Activated CD8-positive, alpha-beta memory T cell treated with anti-CD3 and anti-CD28 coated beads for 24 hours (primary cell): ENCODE measurements around the gene SORCS2.

ENCODE experiments used
- DNase-seq: peaks from one replicate; pipeline ENCODE4 v3.0.0-alpha.2; 2020

The SORCS2 gene

GRCh38 chr4:7662507-7662846 lies 470.1 kb downstream of the SORCS2 start:
- DNase-seq, result no peak

DNA sequence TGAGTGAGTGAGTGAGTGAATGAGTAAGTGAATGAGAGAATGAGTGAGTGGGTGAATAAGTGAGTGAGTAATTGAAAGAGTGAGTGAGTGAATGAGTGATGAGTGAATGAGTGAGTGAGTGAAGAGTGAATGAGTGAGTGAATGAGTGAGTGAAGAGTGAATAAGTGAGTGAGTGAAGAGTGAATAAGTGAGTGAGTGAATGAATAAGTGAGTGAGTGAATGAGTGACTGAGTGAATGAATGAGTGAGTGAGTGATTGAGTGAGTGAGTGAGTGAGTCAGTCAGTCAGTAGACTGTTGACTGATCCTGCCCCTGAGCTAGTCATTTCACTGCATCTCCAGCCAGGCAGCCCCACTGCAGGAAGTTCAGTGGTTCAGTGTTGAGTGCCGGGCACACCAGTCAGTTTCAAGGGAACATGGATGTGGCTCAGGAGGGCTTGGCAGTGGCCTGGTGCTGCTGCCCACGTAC lies 470.8 kb downstream of the SORCS2 start:
- no peak for DNase-seq

DNA sequence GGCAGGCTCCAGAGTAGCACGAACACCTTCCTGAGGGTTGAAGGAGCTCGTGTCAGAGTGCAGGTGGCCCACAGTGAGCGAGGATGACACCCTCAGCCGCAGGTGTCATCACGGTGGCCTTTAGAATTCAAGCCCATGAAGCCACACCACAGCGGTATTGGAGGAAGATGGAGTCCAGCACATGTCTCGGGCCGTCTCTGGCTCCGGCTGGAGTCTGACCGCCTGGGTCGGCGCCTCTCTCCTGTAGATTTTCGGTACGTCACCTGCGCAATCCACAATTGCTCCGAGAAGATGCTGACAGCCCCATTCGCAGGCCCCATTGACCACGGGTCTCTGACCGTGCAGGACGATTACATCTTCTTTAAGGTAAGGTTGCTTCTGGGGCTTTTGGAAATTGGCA lies 471.8 kb downstream of the SORCS2 start:
- DNase-seq, result no peak

GRCh38 chr4:7665321-7665720 lies 473.0 kb downstream of the SORCS2 start:
- no peak for DNase-seq

- no peak for DNase-seq
These were observed 473.7 kb downstream of the SORCS2 start for GRCh38 chr4:7666011-7666410.

- no peak for DNase-seq
These were observed 474.4 kb downstream of the SORCS2 start for GRCh38 chr4:7666744-7667143.

- no peak for DNase-seq
These were observed 475.9 kb downstream of the SORCS2 start for GRCh38 chr4:7668271-7668670.

DNA sequence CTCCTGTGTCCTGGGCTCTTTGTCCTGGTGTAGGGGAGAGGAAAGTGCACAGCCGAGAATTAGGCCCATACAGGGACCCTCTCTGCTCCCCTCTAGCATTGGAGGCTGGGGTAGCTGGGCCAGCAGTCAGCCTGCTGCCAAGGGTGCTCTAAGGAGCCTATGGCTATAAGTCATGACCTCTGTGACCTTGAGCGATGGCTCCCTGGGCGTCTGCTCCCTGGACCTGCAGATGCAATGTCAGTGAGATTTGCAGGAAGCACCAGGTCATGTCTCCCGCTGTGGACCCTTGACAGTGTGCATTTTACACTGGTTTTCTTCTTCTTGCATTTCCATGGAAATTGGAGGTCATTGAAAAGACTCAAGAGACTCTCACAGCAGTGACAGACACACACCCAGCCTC lies 476.5 kb downstream of the SORCS2 start:
- no peak for DNase-seq

DNA sequence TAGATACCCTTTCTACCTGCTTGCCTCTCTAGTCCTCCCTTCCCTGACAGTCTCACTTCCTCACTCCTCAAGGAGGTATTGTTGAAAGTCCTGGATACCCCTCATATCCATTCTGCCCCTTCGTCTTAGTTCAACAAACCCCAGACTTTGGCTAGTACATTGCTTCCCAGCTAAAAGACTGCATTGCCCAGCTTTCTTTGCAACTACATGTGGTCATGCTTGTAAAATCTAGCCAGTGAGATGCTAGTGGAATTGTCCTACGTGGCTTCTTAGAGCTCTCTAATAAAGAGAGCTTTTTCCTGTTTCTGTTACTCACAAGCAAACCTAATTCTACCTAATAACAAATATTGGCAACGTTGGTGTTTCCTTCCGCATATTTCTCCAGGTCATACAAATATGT lies 480.3 kb downstream of the SORCS2 start:
- DNase-seq, result no peak

DNA sequence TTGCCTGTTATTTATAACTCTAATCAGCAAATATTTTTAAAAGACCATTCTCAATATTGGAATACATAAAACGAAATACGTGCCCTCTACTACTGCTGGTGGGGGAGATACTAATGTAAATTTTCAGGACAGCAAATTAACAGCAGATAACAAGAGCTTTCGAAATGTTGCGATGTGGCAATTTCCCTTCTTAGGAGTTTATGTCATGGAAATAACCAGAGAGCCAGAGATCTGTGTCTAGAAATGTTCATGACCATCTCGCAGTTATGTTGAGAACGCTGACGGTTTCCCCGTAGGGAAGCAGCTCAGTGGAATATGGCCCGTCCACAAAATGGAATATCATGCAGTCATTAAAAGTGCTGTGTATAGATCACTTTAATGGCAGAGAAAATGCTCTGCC lies 480.8 kb downstream of the SORCS2 start:
- no peak for DNase-seq

GRCh38 chr4:7674706-7675105 lies 482.4 kb downstream of the SORCS2 start:
- DNase-seq, result no peak

DNA sequence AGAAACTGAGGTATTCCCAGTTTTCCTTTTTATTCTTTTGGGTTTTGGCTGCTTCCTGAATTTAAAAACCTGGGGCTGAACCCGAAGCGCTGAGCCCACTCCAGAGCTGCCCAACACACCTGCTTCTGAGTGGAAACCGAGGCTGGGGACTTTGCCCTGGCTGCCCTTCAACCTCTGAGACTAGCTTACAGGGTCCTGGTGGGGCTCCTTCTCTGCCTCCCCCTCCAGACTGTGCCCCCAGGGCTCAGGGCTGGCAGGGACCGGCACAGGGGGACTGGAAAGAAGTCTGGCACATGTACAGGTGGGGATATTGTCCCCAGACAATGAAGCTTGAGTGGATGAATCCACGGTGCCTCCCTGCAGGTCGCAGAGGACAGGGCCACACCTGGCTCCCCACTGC lies 482.8 kb downstream of the SORCS2 start:
- DNase-seq, result no peak

GRCh38 chr4:7675612-7676320 lies 483.4 kb downstream of the SORCS2 start:
- DNase-seq, result no peak

GRCh38 chr4:7676398-7676922 lies 484.1 kb downstream of the SORCS2 start:
- no peak for DNase-seq

GRCh38 chr4:7677086-7677485 lies 484.7 kb downstream of the SORCS2 start:
- no peak for DNase-seq

- DNase-seq, result no peak
These were observed 485.5 kb downstream of the SORCS2 start for GRCh38 chr4:7677799-7678301.

GRCh38 chr4:7678318-7678852 lies 486.0 kb downstream of the SORCS2 start:
- no peak for DNase-seq

GRCh38 chr4:7679406-7680040 lies 487.2 kb downstream of the SORCS2 start:
- DNase-seq, result no peak

GRCh38 chr4:7680106-7680505 lies 487.8 kb downstream of the SORCS2 start:
- DNase-seq, result no peak

- no peak for DNase-seq
These were observed 488.4 kb downstream of the SORCS2 start for GRCh38 chr4:7680731-7681130.

GRCh38 chr4:7683126-7683703 lies 490.9 kb downstream of the SORCS2 start:
- DNase-seq, result no peak

- no peak for DNase-seq
These were observed 492.0 kb downstream of the SORCS2 start for GRCh38 chr4:7684294-7684693.

GRCh38 chr4:7686070-7686870 lies 493.9 kb downstream of the SORCS2 start:
- DNase-seq, result no peak
